GM19351 (cell line): ENCODE measurements around the gene APEH.

ENCODE experiments used
- ATAC-seq: cut with Tn5 transposase; IDR thresholded peaks from one replicate; pipeline ENCODE4 v1.9.1; 2021; ENCODE audit warnings: mild to moderate bottlenecking, moderate library complexity; ENCODE audit not compliant: unreplicated experiment

The APEH gene

DNA sequence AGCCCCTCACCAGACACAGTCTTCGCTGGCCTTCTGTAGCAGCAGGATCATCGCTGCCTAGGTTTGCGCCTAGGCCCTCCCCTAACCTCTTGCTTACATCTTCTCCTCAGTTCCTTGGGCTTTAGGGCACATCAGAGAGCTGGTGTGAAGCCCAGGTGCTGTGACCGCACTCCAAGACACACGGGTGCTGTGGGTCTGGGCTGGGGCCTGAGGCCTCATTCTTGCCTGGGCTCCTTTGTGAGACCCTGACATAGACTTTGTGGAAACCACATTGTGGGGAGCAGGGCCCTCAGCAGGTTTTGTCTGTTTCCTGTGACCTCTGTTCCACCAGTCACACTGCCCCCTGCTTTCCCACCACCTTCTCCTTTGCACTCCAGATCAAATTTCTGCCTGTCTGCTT is 37.3 kb downstream of the APEH start:
- ATAC-seq = no peak

- no peak for ATAC-seq
These were observed 38.0 kb downstream of the APEH start for GRCh38 chr3:49712166-49712565.

DNA sequence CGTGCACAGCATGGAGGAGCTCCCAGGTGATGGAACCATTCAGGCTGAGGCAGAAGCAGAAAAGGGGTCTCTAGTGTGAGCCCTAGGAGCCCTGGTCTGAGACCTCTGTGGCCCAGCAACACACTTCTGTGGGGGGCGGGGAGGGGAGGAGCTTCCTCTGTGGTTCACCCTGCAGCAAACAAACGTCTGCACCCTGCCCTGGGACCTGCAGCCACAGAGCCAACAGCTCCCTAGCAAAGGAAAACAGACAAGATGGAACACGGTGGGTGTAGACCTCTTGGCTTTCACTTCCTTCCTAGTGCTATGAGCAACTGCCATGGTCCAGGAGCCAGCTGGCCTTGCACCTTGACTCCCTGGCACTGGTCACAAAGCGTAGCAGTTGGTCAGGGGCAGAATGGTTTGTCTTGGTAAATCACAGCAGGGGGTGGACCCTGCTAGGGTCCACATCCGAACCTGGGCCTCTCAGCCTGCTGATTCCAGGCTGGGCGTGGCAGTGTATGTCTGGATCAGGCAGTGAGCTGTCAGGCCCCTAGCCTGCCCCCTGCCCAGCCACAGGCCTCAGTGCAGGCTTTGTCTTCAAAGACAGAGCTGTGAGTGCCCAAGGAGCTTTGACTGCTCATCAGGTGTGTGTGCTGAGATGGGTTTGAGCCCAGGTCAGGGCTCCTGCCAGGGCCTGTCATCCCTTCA is 38.6 kb downstream of the APEH start:
- ATAC-seq = no peak

- no peak for ATAC-seq
These were observed 39.4 kb downstream of the APEH start for GRCh38 chr3:49713336-49714105.

DNA sequence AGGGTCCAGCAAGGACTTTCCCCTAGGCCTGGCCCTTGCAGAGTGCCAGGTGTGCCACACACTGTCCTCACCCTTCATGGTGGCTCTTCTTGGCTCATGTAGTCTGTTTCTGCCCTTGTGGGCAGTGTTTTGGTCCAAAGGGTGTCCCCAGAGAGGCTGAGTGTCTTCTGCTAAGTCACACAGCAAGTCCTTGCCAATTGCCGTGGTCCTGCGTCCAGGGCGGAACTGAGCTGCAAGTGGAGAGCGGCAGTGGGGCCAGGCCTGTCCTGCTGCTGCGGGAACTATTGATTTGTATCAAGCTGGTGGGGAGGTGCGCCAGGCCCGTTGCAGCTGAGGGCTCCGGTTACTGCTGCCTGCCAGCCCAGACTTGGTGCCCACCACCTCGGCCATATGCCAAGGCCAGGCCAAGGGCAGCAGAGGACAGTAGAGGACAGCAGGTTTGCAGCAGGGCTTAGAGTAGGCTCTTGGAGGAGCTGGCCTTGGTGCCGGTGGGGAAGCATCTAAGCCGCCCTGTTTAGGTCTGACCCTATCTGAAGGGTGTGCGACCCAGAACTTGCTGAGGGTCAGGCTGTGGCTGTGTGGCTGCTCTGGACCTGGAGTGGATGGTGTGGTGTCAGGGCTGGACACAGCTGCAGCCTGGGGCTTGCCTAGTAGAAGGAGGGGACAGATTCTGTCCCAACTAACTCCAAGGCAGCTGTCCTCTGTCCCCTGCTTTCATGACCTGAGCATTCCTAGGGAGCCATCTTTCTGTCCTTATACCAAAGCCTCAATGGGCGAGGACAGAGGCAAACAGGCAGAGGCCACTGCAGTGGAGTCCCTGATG is 40.8 kb downstream of the APEH start:
- no peak for ATAC-seq

DNA sequence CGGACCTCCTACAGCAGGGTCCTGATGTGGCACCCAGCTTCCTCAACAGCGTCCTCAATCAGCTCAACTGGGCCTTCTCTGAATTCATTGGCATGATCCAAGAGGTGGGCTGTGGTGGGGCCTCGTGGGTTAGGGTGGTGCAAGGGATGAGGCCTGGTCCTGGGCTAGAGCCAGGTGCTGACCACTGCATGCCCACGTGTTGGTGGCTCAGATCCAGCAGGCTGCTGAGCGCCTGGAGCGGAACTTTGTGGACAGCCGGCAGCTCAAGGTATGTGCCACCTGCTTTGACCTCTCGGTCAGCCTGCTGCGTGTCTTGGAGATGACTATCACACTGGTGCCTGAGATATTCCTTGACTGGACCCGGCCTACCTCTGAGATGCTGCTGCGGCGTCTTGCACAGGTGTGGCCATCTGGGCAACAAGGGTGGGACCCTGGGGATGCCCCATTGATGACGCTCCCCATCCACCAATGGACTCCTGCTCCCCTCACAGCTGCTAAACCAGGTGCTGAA is 41.5 kb downstream of the APEH start:
- ATAC-seq = no peak

- ATAC-seq = no peak
These were observed 42.0 kb downstream of the APEH start for GRCh38 chr3:49716169-49716568.

GRCh38 chr3:49716691-49717210 is 42.6 kb downstream of the APEH start:
- ATAC-seq = no peak

DNA sequence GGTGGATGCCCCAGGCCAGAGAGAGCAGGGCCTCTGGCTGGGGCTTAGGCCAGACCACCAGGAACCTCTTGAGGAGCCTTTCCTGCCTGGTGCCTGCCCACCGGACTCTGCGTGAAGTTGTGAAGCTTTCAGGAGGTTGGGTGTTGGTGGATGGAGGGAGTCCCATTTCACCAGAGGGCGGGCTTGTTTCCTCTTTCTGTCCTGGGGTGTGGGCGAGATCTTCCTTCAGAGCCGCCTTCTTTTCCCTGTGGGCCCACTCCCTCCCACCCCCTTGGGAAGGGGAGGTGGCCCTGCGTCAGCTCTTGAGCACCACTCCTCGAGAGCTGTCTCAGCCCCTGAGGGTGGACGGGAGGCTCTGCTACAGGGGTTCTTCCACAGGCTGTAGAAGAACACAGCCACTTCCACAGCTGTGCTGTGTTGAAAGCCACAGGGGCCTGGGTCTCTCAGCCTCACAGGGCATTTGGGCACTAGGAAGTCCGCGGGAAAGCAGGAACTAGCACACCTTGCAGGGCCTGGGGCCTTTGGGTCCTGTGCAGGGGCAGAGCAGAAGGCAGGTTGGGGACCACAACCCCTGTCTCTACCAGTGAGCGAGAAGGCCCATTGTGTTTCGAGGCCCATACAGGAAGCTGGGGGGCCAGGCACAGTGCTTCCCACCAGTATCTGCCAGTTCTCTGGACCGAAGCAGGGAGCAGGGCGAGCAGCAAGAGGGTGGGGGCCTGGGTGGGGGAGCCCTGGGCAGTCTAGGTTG is 43.2 kb downstream of the APEH start:
- no peak for ATAC-seq

GRCh38 chr3:49717959-49718857 is 44.1 kb downstream of the APEH start:
- ATAC-seq = no peak

DNA sequence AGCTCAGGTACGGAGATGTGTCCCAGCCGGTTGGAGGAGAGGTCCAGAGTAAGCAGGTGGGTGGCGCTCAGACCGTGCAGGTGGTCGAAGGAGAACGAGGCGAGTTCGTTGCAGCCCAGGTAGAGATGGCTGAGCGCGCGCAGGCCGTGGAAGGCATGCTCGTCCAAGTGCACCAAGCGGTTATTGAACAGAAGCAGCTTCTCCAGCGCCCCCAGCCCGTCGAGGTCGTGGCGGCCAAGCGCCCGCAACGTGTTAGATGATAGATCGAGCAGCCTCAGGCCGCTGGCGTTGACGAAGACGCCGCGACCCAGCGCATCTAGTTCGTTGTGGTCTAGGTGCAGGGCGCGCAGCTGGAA is 44.7 kb downstream of the APEH start:
- no peak for ATAC-seq

GRCh38 chr3:49719214-49719884 is 45.2 kb downstream of the APEH start, which contains the start of gene AMIGO3:
Gene AMIGO3, minus strand, starts transcription at chr3:49719684. Its CDS starts 219 bp downstream, at chr3:49719465.
- ATAC-seq = peak; percentile 50

- ATAC-seq = no peak
These were observed 46.9 kb downstream of the APEH start for GRCh38 chr3:49720855-49721595.

- ATAC-seq = no peak
These were observed 47.4 kb downstream of the APEH start for GRCh38 chr3:49721596-49721895.

- no peak for ATAC-seq
These were observed 48.0 kb downstream of the APEH start for GRCh38 chr3:49721896-49722781.

DNA sequence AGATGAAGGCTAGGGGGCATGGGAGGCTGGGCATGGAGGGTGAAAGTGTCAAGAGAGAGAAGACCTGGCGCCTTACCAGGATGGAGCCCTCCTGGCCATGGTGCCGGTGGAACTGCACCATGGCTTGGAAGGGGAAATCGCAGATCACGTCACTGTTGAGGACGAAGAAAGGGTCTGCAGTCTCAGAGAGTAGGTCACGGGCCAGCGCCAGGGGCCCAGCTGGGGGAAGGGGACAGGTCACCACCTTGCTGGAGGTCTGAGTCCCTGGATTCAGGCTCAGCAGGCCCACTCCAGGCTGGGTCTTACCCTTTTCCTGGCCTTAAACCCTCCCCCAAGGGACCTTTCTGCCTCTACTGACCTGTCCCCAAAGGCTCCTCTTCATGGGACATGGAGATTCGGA is 48.7 kb downstream of the APEH start:
- ATAC-seq = no peak

DNA sequence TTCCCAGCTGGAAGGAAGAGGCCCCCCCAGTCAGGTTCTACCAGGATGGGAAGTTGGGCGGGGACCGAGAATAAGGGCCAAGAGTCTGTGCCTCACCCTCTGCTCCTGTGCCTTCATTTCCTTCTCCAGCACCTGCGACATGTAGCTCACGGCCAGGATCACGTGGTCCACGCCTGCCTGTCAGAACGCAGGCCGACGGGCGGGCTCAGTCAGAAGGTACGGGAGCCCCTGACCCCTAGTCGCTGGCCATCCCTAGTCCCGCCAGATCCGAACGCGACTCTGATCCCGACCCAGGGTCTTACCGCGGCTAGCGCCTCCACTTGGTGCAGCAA is 49.1 kb downstream of the APEH start:
- no peak for ATAC-seq
